Endothelial cell (in vitro differentiated cells): Measurements from ENCODE around the gene ATF6B. TPM values are rescaled to one million over a fixed set of nuclear protein-coding genes. Genes with fewer than 3 reads are reported as not detected.

Experiments
- DNase-seq: peaks from one replicate; pipeline ENCODE4 v3.0.0; 2021; ENCODE audit warnings: low spot score
- H3K27ac Mint-ChIP-seq: one replicate; pipeline ENCODE4 v1.8.0; 2021; ENCODE audit warnings: mixed read lengths, inconsistent platforms; ENCODE audit not compliant: unreplicated experiment
- H3K27me3 Mint-ChIP-seq: one replicate; pipeline ENCODE4 v1.8.0; 2021; ENCODE audit warnings: mild to moderate bottlenecking, moderate library complexity, mixed read lengths, inconsistent platforms; ENCODE audit not compliant: unreplicated experiment
- H3K36me3 Mint-ChIP-seq: one replicate; pipeline ENCODE4 v1.8.0; 2021; ENCODE audit warnings: mild to moderate bottlenecking, low read depth, mixed read lengths, inconsistent platforms; ENCODE audit not compliant: unreplicated experiment
- H3K4me1 Mint-ChIP-seq: one replicate; pipeline ENCODE4 v1.8.0; 2021; ENCODE audit warnings: mild to moderate bottlenecking, mixed read lengths, inconsistent platforms; ENCODE audit not compliant: unreplicated experiment
- H3K4me3 Mint-ChIP-seq: one replicate; pipeline ENCODE4 v1.8.0; 2021; ENCODE audit warnings: mild to moderate bottlenecking, mixed read lengths, inconsistent platforms; ENCODE audit not compliant: unreplicated experiment
- H3K9me3 Mint-ChIP-seq: one replicate; pipeline ENCODE4 v1.8.0; 2021; ENCODE audit warnings: mixed read lengths, inconsistent platforms; ENCODE audit not compliant: unreplicated experiment
- total RNA-seq: library from RNA; stranded (reverse); fragmentation: NEBNext Ultra II Directional; extraction: Animal tissue kit (Norgen Biotek cat#: 25700); gene quantifications from one replicate; pipeline ENCODE4 v1.2.1, GENCODE V29; 2021; ENCODE audit not compliant: unreplicated experiment
- TF ChIP-seq, protein P1 (sequence below): fragments of 200-600 bp; sonication (generic); IDR thresholded peaks from one replicate; pipeline ENCODE4 v1.5.0; 2021; ENCODE audit warnings: antibody characterized with exemption; ENCODE audit not compliant: unreplicated experiment

ATF6B gene
- total RNA-seq, 1 donor from 2014 or later: 72.9 TPM

DNA sequence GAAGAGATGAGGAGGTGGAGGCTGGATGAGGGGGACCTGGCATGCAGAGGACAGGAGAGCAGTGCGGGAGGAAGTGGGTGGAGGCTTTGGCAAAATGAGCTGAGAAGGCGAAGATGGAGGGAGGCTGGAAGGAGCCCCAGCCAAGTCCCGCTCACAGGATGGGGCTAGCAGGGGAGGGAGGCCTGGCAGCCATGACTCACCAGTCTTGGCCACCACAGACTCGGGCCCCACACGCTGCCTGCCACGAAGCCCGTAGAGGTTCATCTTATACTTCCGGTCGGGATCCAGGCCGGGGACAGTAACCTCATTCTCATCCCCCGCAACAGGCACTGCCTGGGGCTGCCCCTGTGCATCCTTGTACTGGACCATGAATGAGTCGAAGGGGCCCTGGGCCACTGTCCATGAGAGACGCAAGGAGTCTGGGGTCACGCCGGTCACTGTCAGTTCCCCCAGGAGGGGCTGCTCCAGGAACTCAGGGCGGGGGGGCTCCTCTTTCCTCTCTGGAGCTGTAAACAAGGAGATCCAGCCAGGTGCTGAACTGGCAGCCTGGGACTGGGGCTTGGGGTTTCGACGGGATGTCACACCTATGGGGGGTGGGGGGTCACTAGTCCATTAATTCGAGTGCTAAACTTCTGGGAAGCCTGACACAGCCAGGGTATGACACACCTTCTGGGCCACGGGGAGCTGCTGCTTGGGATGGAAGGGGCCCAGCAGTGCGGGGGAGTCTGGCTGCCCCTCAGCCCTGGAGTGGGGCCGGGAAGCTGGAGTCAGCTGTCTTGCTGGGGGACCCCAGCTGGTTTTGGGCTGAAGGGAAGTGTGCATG, 46.7 kb downstream of the ATF6B start:
- H3K4me3 Mint-ChIP-seq: no peak overlapping the region
- peaks cover 19% of the 10 kb centered on the region for H3K27me3 Mint-ChIP-seq
- DNase-seq: no peak
- H3K36me3 Mint-ChIP-seq: peaks cover 6% of the 10 kb centered on the region
- no peaks in the 10 kb centered on the region for H3K9me3 Mint-ChIP-seq
- H3K27ac Mint-ChIP-seq: no peak overlapping the region
- TF ChIP-seq, protein P1, sequence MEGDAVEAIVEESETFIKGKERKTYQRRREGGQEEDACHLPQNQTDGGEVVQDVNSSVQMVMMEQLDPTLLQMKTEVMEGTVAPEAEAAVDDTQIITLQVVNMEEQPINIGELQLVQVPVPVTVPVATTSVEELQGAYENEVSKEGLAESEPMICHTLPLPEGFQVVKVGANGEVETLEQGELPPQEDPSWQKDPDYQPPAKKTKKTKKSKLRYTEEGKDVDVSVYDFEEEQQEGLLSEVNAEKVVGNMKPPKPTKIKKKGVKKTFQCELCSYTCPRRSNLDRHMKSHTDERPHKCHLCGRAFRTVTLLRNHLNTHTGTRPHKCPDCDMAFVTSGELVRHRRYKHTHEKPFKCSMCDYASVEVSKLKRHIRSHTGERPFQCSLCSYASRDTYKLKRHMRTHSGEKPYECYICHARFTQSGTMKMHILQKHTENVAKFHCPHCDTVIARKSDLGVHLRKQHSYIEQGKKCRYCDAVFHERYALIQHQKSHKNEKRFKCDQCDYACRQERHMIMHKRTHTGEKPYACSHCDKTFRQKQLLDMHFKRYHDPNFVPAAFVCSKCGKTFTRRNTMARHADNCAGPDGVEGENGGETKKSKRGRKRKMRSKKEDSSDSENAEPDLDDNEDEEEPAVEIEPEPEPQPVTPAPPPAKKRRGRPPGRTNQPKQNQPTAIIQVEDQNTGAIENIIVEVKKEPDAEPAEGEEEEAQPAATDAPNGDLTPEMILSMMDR: no peak
- no peaks in the 10 kb centered on the region for H3K4me1 Mint-ChIP-seq

DNA sequence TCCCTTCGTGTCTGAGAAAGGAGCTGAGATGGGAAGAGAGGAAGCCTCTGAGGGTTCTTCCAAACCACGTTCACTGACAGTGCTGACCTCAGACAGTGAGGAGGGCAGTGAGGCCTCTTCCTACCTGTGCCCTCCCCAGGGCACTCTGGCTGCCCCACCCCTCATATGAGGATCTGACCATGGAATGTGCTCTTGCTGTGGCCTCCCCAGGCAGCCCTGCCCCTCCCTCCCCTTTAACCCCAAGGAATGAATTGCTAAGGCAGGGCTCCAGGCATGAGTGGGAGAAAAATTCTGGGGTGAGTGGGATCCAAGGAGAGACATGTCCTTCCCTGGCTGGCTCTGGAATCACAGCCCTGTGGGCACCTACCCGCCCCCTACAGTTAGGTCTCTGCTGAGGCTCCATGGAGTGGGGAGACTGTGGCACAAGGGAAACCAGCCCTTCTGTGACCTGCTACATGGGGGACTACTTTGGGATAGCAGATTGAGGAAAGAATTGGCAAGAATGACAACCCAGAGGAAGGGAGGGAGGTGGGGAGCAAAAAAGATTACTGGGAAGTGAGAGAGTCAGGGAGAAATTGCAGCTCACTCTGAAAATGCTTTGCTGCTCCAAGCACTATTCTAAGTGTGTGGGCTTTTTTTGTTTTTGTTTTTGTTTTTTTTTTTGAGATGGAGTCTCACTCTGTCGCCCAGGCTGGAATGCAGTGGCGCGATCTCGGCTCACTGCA, 48.3 kb downstream of the ATF6B start:
- Mint-ChIP-seq H3K27ac (no peak overlapping the region), H3K27me3 (peaks cover 15% of the 10 kb centered on the region), H3K4me3 (no peak overlapping the region), H3K4me1 (no peaks in the 10 kb centered on the region), H3K36me3 (peaks cover 6% of the 10 kb centered on the region), H3K9me3 (no peaks in the 10 kb centered on the region)
- no peak for DNase-seq
- TF ChIP-seq, protein P1: no peak

DNA sequence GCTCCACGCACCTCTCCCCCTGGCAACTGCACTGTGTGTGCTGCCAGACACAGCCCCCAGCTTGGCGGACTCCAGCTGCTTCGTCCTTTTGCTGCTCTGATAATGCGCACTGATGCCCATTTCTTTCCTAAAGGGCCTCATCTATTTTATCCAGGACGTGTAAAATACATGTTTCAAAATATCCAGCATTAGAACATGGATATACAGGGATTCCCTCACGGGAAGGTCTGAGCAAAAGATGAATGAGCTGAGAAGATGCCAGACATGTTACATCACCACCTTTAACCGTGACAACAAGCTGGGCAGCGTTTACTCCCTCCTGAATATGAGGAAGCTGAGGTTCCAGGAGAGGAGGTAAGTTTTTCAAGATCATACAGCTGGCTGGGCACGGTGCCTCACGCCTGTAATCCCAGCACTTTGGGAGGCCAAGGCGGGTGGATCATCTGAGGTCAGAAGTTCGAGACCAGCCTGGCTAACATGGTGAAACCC, 51.7 kb downstream of the ATF6B start:
- Mint-ChIP-seq H3K36me3 (no peaks in the 10 kb centered on the region), H3K4me1 (no peaks in the 10 kb centered on the region), H3K27ac (no peak overlapping the region), H3K4me3 (no peak overlapping the region), H3K9me3 (no peaks in the 10 kb centered on the region), H3K27me3 (peaks cover 5% of the 10 kb centered on the region)
- no peak for DNase-seq
- TF ChIP-seq, protein P1: no peak

DNA sequence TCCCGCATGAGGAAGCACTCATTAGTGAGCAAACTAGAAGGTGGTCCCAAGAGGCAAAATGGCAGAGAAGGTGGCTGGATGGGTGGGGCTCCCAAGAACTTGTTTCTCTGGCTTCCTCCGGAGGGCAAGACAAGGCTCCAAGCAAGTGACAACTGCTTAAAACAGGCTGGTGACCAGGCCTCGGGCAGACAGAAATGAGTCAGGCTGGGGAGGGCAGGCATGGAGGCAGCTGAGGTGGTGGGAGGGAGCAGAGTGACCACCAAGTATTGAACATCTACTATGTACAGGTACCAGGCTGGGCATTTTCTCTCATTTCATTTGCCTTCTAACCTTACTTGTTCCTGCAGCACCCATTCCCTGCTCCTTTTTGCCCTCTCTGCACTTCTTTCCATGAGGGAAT, 52.3 kb downstream of the ATF6B start:
- TF ChIP-seq, protein P1: no peak
- Mint-ChIP-seq H3K9me3 (no peaks in the 10 kb centered on the region), H3K4me3 (no peak overlapping the region), H3K4me1 (no peaks in the 10 kb centered on the region), H3K27me3 (peaks cover 5% of the 10 kb centered on the region), H3K36me3 (no peaks in the 10 kb centered on the region), H3K27ac (no peak overlapping the region)
- DNase-seq: no peak
